Activated CD8-positive, alpha-beta memory T cell treated with anti-CD3 and anti-CD28 coated beads, Interleukin-2, amount 50 U/mL, for 1 hour (primary cell): ENCODE measurements around the gene CENPM.
"Not testable (repeated sequence)": the region's sequence is repeated elsewhere in the genome, so short reads cannot be mapped to it uniquely, and the experiment has no call there.

ENCODE experiments used
- DNase-seq: peaks from one replicate; pipeline ENCODE4 v3.0.0-alpha.2; 2020; ENCODE audit errors: extremely low read depth

CENPM gene

GRCh38 chr22:41966225-41966606, 19.3 kb upstream of the CENPM start:
- no peak for DNase-seq

- no peak for DNase-seq
Measured at GRCh38 chr22:41964112-41964491, 17.1 kb upstream of the CENPM start.

GRCh38 chr22:41963453-41964111, 16.6 kb upstream of the CENPM start:
- DNase-seq = no peak

GRCh38 chr22:41957941-41958556, 11.1 kb upstream of the CENPM start:
- DNase-seq = no peak

GRCh38 chr22:41952713-41953112, 5.8 kb upstream of the CENPM start:
- no peak for DNase-seq

GRCh38 chr22:41951898-41952474, 5.0 kb upstream of the CENPM start, which contains the start of gene SMIM45:
Gene SMIM45 (plus strand): TSS chr22:41952150.
- DNase-seq = no peak

GRCh38 chr22:41949297-41949965, 2.5 kb upstream of the CENPM start:
- DNase-seq = no peak

GRCh38 chr22:41948928-41949296, 2.0 kb upstream of the CENPM start:
- not testable (repeated sequence) for DNase-seq

- DNase-seq = no peak
Measured at GRCh38 chr22:41948142-41948541, 1.2 kb upstream of the CENPM start.

- no peak for DNase-seq
Measured at GRCh38 chr22:41947424-41948080, 600 bp upstream of the CENPM start.

- no peak for DNase-seq
Measured at GRCh38 chr22:41943661-41944209, 3.2 kb downstream of the CENPM start.

GRCh38 chr22:41940832-41941765, 5.9 kb downstream of the CENPM start:
- DNase-seq = peak; percentile 58

GRCh38 chr22:41939981-41940831, 6.7 kb downstream of the CENPM start:
- DNase-seq = peak; percentile 92

GRCh38 chr22:41936894-41937169, 10.1 kb downstream of the CENPM start:
- DNase-seq = no peak

GRCh38 chr22:41935509-41935908, 11.4 kb downstream of the CENPM start:
- DNase-seq = no peak

GRCh38 chr22:41935015-41935351, 12.0 kb downstream of the CENPM start:
- DNase-seq = no peak

- no peak for DNase-seq
Measured at GRCh38 chr22:41934284-41935014, 12.5 kb downstream of the CENPM start.

GRCh38 chr22:41933411-41934177, 13.4 kb downstream of the CENPM start:
- DNase-seq = no peak

GRCh38 chr22:41932353-41932752, 14.6 kb downstream of the CENPM start:
- no peak for DNase-seq
